Cardiac muscle cell (in vitro differentiated cells and primary cell): ENCODE data around the gene TRAPPC2. TPM values are rescaled to one million over a fixed set of nuclear protein-coding genes. Genes with fewer than 3 reads are reported as not detected.

ENCODE experiments used
- DNase-seq, 2 donors: peaks; one replicate each; pipeline versions ENCODE4 v3.0.0 to v3.0.0-alpha.2; 2010 to 2017; ENCODE audit warnings: low read depth in 1 of 2, low spot score in 1 of 2
- H3K27ac ChIP-seq: fragments of 200-600 bp; sonication (generic); 2 replicates; pipeline ENCODE4 v1.5.1; 2016
- H3K27me3 ChIP-seq: fragments of 200-600 bp; sonication (generic); 2 replicates; pipeline ENCODE4 v1.6.0; 2016; ENCODE audit warnings: control low read depth
- H3K36me3 ChIP-seq: fragments of 200-600 bp; sonication (generic); 2 replicates; pipeline ENCODE4 v1.5.1; 2016; ENCODE audit warnings: control low read depth
- H3K4me1 ChIP-seq: fragments of 200-600 bp; sonication (generic); 2 replicates; pipeline ENCODE4 v1.8.1; 2017; ENCODE audit warnings: low read depth, mild to moderate bottlenecking, mixed run types
- H3K4me3 ChIP-seq: fragments of 200-600 bp; sonication (generic); 2 replicates; pipeline ENCODE4 v1.5.1; 2016; ENCODE audit warnings: mild to moderate bottlenecking
- H3K9me3 ChIP-seq: fragments of 200-600 bp; sonication (generic); 2 replicates; pipeline ENCODE4 v1.5.1; 2017; ENCODE audit warnings: low read depth, mild to moderate bottlenecking, control low read depth
- CTCF ChIP-seq: IDR thresholded peaks from 2 replicates; pipeline ENCODE4 v1.5.1; 2012; ENCODE audit warnings: low read depth, mild to moderate bottlenecking, low read length
- polyA plus RNA-seq: library from polyadenylated mRNA; unstranded; fragments of >200 nt; fragmentation: Nextera tagmentation; extraction: Ambion mirVana; gene quantifications from 2 replicates; pipeline ENCODE4 v1.2.1, GENCODE V29; 2016
- total RNA-seq: library from RNA; depleted of rRNA; stranded (reverse); fragments of >200 nt; gene quantifications from 2 replicates; pipeline ENCODE4 v1.2.3, GENCODE V29; 2016

TRAPPC2 gene
- total and polyA plus RNA-seq, 2 experiments from 2014 or later, result 25.2 to 27.9 TPM

GRCh38 chrX:13695601-13696115, 38.8 kb downstream of the TRAPPC2 start:
- no peaks in the 10 kb centered on the region for H3K27me3 ChIP-seq
- peaks cover 25% of the 10 kb centered on the region for H3K4me1 ChIP-seq
- H3K4me3 ChIP-seq, result no peak overlapping the region
- no peak for TF ChIP-seq CTCF
- no peak for DNase-seq
- no peaks in the 10 kb centered on the region for H3K9me3 ChIP-seq
- no peaks in the 10 kb centered on the region for H3K36me3 ChIP-seq
- no peak overlapping the region for H3K27ac ChIP-seq

DNA sequence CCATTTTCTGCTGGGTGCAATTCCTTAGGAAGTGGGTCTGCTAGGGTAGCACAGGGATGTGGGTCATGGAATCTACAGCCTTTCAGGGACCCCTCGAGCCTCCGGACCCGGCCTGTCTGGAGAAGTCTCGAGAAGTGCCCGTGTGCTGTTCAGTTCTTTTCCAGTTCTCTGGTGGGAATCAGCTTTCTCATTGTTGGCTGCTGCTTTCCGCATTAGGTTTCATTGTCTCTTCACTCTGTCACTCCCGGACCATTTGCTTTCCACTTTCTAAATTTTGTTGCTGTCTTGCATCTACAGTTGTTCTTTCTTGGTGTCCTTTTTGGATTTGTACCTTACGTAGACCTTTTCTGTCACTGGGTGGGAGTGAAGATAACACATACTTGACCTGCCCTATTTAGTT, 39.4 kb downstream of the TRAPPC2 start:
- Histone ChIP-seq H3K27ac (no peak overlapping the region), H3K27me3 (no peaks in the 10 kb centered on the region)
- no peak for DNase-seq

GRCh38 chrX:13694359-13694758, 40.1 kb downstream of the TRAPPC2 start:
- Histone ChIP-seq H3K27me3 (no peaks in the 10 kb centered on the region), H3K36me3 (no peaks in the 10 kb centered on the region), H3K9me3 (no peaks in the 10 kb centered on the region), H3K4me3 (no peak overlapping the region), H3K27ac (no peak overlapping the region), H3K4me1 (peaks cover 30% of the 10 kb centered on the region)
- TF ChIP-seq CTCF, result no peak
- DNase-seq, result no peak

More for the DNA sequence above, 39.4 kb downstream of the TRAPPC2 start:
- Histone ChIP-seq H3K36me3 (no peaks in the 10 kb centered on the region), H3K9me3 (no peaks in the 10 kb centered on the region), H3K4me1 (peaks cover 30% of the 10 kb centered on the region), H3K4me3 (no peak overlapping the region)
- TF ChIP-seq CTCF, result no peak

- Histone ChIP-seq H3K9me3 (no peaks in the 10 kb centered on the region), H3K4me3 (no peak overlapping the region), H3K27ac (peak overlapping the region; percentile 68), H3K27me3 (no peaks in the 10 kb centered on the region), H3K4me1 (peaks cover 30% of the 10 kb centered on the region), H3K36me3 (no peaks in the 10 kb centered on the region)
- TF ChIP-seq CTCF, result no peak
- no peak for DNase-seq
Measured at GRCh38 chrX:13693341-13693961, 41.0 kb downstream of the TRAPPC2 start.

DNA sequence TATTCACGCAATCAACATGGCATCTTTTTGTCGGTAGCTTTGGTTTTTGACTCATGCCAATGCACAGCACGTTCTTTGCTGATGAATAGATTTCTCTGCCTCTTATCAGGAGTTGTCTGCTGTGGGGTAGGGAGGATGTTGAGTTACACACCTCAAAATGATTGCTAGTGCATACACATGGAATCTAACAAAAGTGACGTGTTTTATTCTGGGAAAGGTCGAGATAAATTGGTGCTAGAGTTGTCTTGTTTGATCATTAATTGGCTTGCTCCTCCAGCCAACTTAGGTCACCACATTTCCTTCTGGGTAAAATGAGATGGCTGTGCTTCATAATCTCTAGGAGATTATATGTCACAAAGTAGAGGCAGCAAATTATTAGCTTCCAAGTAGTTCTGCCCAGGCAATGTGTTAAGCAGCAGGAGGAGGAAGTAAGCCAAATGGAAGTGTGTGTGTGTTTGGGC, 41.6 kb downstream of the TRAPPC2 start:
- peak overlapping the region; percentile 68 for H3K27ac ChIP-seq
- no peaks in the 10 kb centered on the region for H3K27me3 ChIP-seq
- H3K36me3 ChIP-seq, result no peaks in the 10 kb centered on the region
- no peak overlapping the region for H3K4me3 ChIP-seq
- DNase-seq, result no peak
- H3K9me3 ChIP-seq, result no peaks in the 10 kb centered on the region
- no peak for TF ChIP-seq CTCF
- peaks cover 30% of the 10 kb centered on the region for H3K4me1 ChIP-seq
